Breast epithelium (tissue), 3 donors: ENCODE data around the gene ELP1.

Experiments
- CTCF ChIP-seq, 3 donors: fragments of 450-650 bp; IDR thresholded peaks; one replicate each; pipeline ENCODE4 v1.5.1; 2016 to 2017; ENCODE audit warnings: antibody characterized with exemption in 3 of 3, mild to moderate bottlenecking in 3 of 3, moderate library complexity in 3 of 3
- POLR2A ChIP-seq: fragments of 450-650 bp; IDR thresholded peaks from one replicate; pipeline ENCODE4 v1.6.1; 2016; ENCODE audit warnings: antibody characterized with exemption, mild to moderate bottlenecking, moderate library complexity

- TF ChIP-seq CTCF (IDR thresholded peaks at IDR 0.05) (no peak), POLR2A (peak; percentile 20)
These were observed at the start of gene ELP1 for GRCh38 chr9:108933718-108934322.
